CD4-positive, alpha-beta T cell treated with Interleukin-6 for 4 hours (primary cell): Measurements from ENCODE around the gene GUCY2C.

Source experiments
- DNase-seq: peaks from one replicate; pipeline ENCODE4 v3.0.0-alpha.2; 2020; ENCODE audit warnings: mixed read lengths

GUCY2C gene

DNA sequence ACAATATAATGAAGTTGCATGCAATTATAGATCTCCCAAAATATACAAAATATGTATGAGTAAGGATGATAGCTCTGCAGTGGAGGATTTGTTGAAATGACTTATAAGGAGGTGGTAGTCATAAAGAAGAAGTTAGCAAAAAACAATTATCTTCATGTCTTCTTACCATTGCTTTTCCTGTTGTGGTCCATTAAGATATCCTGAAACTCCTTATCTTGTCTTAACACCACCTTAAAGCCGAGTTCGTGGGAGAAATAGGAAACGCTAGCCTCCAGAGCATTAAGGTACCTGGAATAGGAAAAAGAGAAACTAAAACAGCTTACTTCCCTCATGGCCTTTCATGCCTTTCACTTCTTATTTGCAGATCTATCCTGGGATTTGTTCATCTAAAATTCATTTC is 15.2 kb downstream of the GUCY2C start:
- DNase-seq, result no peak

DNA sequence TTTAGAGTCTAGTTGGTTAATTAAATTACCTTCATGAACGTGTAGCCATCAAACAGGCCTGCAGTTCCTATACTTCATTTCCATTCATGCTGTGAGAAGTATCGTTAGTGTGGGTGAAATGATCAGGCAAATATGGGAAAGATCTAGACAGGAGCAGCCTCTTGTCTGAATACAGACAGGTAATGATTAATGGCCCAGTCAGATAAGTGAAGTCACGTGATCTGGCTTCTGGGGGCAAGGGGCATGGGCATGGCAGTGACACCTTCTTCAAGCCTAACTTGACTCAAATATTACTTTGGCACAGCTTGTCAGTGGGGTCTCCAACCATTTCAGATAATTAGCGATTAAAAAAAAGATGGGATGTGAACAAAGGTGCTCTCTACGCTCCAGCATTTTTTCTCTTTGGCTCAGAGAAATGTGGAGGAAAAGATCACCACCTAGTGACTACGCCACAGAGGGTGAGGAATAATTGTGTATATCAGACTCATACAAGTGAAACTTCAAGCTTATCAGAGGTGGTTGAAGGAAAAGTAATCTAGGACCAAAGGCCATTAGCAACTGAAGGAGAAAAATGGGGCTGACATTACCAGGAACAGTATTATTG is 17.8 kb downstream of the GUCY2C start:
- DNase-seq, result no peak

DNA sequence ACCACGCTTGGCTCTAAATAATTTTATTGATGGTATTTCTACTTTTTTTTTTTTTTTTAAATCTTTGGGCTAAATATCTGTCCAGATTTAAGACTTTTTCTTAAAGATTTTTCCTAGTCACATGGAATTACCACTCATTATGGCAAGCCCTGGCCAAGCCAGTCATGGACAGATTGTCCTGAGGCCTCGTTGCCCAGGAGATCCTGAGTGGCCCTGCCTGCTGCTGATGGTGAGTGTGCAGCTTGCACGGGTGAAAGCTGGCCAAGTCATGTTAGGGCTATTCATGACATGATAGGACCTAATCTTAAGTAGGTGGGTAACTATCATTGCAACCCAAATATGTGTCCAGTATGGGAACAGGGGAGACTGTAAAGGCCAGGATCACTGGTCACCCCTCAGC is 27.8 kb downstream of the GUCY2C start:
- DNase-seq, result no peak

DNA sequence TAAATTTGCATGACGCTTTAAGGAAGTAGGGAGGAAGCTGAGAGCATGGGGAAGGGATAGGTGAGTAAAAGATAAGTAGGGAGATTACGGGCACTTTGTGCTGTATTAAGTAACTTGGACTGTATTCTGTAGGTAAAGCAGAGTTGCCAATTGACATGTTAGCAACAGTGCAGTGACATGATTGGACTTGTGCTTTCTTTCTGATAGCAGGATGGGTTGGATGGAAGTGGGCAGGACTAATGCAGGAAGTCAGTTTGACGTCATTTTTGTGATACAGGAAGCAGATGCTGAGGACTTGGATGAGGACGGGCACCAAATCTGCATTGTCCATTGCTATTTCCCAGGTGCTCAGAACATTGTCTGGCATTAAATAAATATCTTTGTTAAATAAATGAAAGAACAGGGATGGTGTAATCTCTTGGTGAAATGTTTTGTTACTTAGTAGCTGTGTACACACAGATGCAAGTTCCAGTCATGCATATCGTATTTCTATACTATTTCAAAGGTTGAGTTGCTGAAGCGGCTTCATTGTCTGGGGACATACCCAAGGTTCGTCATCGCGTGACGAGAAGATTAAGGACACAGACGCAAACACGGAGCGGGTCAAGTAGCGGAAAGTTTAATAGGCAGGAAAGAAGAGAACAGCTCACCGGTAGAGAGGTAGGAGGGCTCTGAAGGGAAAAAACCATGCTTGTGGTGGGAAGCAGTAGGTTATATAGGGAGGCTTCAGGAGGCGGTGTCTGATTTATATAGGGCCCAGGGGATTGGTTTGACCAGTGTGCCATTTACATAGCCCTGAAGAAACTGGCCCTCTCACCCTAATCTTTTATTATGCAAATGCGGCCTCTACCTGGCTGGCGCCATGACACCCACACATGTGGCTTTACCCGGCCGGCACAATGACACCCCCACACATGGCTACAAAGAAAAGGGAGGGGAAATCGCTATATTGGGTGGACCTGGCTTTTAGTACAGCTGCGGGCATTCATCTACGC is 30.7 kb downstream of the GUCY2C start:
- no peak for DNase-seq

DNA sequence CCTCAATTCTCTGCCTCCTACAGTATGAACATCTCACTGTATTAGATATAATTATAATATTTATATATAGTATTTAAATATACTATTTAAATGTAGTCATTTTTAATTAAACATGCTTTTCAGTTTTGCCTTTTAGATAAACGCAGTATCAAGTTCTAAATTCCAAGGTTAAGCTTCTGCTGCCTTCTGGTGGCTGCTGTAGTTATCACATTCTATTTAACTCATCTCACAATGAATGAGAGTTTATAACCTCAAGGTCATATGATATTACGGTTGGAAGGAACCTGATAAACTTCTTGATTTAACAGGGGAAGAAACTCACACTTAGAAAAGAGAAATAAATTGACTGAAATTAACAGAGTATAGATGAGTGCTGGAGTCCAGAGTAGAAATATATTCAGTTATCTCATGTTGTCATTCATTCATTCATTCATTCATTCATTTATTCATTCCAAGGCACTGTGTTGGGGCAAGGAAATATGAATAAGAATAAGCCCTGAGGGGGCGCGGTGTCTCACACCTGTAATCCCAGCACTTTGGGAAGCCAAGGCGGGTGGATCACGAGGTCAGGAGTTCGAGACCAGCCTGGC is 31.9 kb downstream of the GUCY2C start:
- peak; percentile 53 for DNase-seq

DNA sequence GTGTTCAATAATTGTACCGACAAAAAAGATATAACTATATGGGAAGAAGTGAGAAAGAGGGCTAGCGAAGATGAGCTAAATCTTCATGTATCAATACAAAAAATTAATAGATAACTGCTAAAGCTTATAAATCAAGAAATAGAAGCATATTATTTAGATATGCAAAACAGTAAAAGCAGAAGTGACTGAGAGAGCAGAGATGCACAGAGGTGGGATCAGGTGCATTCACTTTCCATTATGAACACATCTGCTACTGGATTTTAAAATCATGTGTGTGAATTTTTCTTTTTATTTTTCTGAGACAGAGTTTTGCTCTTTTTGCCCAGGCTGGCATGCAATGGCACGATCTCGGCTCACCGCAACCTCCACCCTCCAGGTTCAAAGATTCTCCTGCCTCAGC is 33.4 kb downstream of the GUCY2C start:
- no peak for DNase-seq

DNA sequence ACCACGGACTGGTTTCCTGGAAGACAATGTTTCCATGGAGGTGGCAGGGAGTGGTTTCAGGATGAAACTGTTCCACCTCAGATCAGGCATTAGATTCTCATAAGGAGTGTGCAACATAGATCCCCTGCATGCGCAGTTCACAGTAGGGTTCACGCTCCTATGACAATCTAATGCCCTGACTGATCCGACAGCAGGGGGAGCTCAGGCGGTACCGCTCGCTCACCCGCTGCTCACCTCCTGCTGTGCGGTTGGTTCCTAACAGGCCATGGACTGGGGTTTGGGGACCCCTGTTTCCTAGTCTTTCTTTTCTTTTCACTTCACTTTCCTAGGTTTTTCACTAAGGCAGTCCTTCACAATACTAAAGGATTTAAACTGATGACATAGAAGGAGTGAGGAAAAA is 39.6 kb downstream of the GUCY2C start:
- DNase-seq, result no peak

DNA sequence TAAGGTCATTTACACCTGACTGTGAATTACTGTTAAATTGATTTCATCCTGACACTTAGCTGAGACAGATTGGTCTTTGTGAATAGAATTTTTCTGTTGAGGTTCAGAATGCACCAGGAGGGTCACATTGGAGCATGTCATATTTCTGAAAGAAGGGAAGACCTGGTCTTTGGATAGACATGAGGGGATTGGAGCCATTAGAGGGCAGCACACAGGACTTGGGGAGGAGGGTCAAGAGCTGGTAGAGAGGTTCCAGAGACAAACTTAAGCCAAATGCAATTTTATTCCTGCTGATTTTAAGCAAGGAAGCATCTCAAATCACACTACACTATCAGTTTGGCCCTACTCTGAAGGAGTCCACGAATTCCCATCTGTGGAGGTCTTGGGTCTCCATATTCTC is 41.1 kb downstream of the GUCY2C start:
- no peak for DNase-seq

DNA sequence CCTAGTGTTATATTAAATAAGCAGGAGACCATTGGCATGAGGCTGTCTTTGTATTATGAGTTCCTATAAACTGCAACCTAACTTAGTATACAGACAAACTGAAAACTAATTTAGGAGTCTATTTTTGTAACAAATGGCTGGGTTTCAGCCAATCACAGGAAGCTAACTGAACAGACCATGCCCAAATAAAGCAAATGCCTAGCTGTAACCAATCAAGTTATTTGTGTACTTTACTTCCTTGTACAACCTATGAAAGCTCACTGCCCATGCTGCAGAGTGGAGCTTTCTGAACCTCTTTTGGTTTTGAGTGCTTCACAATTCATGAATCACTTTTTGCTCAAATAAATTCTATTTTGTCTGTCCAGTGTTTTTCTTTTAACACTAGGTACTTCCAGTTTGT is 41.6 kb downstream of the GUCY2C start:
- no peak for DNase-seq

DNA sequence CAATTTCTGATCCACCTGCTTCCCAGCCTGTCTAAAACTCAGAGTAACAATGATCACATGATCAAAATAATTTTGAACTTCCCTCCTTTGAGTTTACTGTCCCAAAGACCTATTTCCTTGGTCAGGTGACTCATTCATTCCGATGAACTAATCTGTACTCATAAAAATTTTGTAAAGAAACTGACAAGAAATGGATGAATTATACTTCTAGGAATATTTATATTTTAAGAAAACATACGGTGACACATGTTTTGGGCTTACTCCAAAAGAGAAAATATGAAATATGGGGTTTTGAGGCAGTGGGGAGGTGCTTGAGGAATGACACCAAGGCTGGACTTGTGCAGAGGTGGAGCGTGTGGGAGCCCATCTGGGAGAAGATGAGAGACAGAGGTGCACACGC is 42.0 kb downstream of the GUCY2C start:
- no peak for DNase-seq

DNA sequence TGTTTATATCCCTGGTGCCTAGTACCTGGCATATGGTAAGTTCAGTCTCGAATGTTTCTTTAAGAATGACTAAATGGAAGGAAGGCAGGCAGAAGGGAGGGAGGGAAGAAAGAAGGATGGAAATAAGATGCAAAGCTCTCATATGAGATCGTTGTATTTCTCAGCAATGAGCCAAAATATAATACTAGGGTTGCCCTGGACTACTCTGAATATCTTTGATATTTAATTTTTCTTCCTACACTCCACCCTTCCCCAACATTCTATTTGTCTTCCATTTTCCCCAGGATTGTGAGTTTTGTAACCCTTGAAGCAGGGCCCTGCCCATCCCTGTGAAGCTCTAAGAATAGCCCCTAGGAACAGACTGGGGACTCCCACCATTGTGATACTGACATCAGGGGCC is 43.9 kb downstream of the GUCY2C start:
- no peak for DNase-seq

DNA sequence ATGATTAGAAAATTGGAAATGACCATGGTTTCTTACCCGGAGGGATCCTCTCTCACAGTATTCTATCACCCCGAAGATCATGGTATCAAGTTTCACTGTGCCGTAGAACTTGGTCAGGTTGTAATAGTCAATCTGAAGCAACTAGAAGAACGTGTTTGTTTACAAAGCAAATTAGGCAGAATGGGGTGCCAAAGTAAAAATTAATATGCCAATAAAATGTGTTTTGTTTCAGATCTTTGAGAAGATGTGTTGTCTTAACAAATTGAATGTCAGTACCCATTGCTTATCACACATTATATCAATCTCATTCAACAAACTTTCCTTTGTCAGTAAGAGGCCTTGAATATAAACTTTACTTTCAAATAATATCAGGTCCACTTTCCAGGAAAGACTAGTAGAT is 45.0 kb downstream of the GUCY2C start:
- no peak for DNase-seq

DNA sequence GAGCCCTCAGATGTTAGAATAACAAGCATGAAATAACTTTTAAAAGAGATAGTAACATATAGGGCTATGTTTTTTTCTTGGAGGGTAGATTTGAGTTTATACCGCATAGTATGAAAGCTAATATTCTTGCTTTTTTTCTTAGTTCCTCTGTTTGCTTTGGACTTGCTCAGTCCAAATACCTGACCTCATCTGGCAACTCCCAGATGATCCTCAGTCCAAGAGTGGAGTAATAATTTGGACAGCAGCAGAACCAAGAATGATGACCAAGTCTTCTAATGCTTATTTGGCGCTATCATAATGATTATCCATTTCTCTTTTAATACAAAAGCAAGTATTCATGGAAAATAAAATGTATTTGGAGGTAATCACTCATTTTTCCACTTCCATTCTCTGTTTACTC is 45.6 kb downstream of the GUCY2C start:
- no peak for DNase-seq

DNA sequence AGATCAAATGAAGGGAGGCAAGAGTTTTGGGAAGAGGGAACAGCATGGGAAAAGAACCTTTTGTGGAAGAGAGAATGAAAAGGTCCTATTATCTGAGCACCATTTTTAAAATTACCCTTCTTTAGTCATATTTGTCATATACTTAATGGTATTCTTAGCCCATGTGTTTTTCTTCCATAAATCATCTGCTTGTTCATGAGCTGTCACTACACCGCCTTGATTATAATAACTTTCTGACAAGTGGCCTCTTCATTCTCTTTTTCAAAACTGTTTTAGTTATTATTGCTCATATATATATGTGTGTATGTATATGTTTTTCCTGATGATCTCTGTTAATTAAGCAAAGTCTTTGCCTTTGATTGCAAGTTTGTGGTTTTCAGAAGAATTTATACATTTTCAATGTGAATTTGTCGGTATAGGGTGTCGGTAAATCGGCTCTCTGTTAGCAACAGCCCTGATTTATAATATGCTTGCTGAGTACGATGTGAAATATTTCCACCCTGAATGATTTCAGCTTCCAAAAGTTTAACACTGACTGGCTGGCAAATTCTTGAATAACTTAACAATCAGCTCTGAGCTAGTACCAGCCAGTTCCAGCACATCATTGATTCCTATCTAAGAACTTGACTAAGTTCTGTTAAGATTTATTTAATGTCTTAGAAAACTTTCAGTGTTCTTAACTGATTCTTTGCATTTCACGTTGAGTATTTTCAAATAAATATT is 49.2 kb downstream of the GUCY2C start:
- no peak for DNase-seq

DNA sequence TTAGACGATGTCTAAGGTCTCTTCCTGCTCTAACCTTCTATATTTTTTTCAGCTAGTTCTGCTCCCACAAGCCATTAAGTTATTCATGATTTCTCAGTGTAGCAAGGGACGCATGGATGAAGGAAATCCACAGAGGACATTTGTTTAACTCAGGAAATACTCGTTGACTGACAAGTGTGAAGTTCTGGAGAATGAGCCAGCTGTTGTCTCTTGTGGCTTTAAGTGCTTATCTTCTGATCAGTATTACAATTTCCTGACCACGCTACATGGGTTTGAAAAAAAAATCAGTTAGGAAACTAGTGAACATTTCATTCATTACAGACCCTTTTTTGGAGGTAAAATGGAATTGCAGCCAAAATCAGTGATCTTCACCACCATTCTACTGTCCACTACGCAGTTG is 53.1 kb downstream of the GUCY2C start:
- DNase-seq, result peak; percentile 2

DNA sequence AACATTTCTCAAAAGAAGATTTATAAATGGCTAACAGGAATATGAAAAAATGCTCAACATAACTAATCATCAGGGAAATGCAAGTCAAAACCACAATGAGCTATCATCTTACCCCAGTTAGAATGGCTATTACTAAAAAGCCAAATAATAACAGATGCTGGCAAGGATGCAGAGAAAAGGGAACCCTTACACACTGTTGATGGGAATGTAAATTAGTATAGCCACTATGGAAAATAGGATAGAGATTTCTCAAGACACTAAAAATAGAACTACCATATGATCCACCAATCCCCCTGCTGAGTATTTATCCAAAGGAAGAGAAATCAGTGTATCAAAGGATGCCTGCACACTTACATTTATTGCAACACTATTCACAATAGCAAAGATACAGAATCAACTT is 58.3 kb downstream of the GUCY2C start:
- no peak for DNase-seq

DNA sequence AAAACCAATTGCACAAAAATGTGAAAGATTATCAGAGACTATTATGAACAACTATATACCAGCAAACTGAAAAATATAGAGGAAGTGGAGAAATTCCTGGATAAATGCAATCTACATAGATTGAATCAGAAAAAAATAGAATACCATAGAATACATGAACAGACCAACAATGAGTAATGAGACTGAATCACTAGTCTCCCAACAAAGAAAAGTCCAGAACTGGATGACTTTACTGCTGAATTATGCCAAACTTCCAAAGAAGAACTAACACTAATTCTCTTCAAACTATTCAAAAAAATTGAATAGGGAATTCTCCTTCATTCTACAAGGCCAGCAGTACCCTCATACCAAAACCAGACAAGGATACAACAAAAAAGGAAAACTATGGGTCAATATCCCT is 60.6 kb downstream of the GUCY2C start:
- no peak for DNase-seq

DNA sequence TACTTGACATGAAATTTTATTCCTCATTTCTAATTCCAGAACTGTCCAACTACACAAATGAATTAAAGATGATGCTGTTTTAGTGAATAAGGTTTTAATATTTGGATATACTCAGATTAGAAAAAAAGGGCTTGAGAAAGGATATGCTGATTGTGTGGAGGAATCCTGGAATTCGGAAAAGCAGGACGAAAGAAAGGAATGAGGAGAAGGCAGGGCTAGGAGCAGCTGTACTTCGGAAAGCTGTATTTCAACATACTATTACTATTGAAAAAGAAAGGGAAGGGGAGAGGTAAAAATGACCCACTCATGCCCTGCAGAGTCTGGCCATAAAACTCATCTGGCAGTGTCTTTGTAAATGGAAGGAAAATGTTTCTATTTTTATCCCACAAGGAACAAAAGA is 65.6 kb downstream of the GUCY2C start:
- no peak for DNase-seq

DNA sequence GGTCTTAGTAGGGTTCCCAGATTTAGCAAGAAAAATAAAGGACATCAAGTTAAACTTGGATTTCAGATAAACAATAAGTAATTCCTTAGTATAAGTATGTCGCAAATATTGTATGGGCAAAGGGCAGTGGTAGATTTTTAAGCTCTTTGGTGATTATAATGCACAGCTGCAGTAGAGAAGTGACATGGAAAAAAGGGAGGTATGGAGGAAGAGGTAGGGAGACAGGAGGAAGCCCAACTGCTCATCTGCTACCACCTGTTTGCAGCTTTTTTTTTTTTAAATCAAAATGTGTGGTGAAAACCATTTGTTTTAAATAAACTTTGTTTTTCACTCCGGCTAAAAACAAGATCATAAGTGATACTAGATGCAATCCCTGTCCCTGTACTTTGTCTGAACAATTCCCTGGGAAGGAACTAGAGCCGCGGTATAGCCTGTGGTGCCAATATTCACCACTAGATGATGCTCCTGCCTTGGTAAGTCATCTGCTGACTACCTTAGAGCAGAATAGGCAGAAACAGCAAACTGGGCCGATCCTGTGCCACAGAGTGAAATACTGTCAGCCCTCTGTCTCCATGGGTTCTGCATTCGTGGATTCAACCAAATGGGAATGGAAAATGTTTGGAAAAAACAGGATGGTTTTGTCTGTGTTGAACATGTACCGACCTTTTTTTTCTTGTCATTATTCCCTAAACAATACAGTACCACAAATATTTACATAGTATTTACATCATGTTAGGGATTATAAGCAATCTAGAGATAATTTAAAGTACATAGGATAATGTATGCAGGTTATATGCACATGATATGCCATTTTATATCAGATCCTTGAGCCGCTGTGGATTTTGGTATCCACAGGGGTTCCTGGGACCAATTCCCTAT is 66.3 kb downstream of the GUCY2C start:
- peak; percentile 65 for DNase-seq

DNA sequence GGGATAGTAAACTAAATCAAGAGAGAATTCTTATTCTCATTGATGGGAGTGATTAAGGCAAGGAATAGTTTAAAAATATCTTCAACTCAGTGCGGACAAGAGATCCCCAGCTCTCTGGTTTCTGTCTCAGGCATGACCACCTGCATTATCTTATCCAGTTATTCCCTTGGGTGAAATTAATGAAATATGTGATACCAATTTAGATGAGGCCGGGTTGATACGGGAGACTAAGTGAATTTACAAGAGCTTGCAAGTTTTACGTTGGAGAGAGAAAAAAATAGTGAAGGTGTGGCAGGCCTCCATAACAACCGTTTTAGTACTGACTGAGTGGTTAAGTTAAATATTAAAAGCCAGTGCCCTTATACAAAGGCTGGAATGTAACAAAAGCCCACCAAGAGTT is 67.6 kb downstream of the GUCY2C start:
- no peak for DNase-seq

DNA sequence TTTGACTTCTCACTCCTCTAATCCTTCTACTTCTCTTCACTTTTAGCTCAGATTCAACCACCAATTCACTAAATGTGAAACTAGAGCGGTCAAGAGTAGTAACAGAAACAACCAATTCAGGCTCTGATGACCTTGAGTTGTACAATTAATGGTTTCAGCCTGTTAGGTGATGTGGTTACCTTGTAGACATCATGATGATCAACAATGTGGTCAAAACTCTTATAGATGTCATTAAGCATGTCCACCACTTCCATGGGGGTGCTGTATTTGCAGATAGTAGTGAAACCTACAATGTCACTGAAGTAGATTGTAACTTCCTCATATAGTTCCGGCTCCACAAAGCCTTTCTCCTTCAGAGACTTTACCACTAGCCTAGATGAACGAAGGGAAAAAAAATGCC is 74.6 kb downstream of the GUCY2C start:
- no peak for DNase-seq

DNA sequence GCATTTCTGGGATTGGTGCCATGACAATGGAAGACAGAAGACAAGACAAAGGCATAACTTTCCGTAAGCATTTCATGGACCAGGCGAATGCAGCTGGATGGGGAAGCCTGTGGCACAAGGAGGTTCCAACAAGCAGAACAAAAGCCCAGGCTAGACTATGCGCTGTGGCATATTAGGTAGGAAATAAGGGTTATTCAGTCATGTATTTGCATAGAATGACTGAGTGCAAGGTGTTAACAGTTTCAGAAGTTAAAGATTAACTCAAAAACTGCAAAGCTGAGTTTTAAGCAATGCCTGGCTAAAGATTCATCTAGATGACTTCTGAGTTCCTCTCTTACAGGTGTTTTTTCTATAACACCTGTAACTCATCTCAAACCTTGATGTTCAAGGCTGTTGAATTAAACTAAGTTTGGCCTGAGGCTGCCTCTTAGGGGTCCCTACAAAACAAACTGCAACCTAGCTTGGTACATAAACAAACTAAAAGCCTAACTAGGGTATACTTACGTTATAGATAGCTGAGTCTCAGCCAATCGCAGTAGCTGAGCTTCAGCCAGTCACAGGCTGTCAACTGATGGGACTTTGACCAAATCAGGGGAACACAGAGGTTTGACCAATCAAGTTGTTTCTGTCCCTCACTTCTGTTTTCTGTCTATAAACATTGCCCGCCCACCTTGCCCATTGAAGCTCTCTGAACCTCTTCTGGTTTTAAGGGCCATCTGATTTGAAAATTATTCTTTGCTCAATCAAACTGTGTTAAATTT is 76.5 kb downstream of the GUCY2C start:
- no peak for DNase-seq
